H9 (cell line): ENCODE measurements around the gene IFIT1B. TPM values are rescaled to one million over a fixed set of nuclear protein-coding genes. Genes with fewer than 3 reads are reported as not detected.

ENCODE experiments used
- DNase-seq: peaks from one replicate; pipeline ENCODE4 v3.0.0-alpha.2; 2017
- H2AFZ ChIP-seq: one replicate; pipeline ENCODE4 v1.6.1; 2013; ENCODE audit warnings: mild to moderate bottlenecking, low read length, control low read depth, moderate library complexity
- H2AK5ac ChIP-seq: 2 replicates; pipeline ENCODE4 v1.6.1; 2013; ENCODE audit warnings: low read length, control low read depth, mixed read lengths; ENCODE audit not compliant: insufficient read length
- H2BK120ac ChIP-seq: one replicate; pipeline ENCODE4 v1.6.1; 2013; ENCODE audit warnings: low read depth, mild to moderate bottlenecking, low read length, control low read depth, inconsistent platforms; ENCODE audit not compliant: poor library complexity, severe bottlenecking
- H2BK12ac ChIP-seq: 2 replicates; pipeline ENCODE4 v1.6.1; 2013; ENCODE audit warnings: low read length, control low read depth, mixed read lengths, low read depth; ENCODE audit not compliant: insufficient read length
- H2BK15ac ChIP-seq: 2 replicates; pipeline ENCODE4 v1.6.1; 2013; ENCODE audit warnings: low read depth, low read length, control low read depth
- H2BK20ac ChIP-seq: one replicate; pipeline ENCODE4 v1.6.1; 2013; ENCODE audit warnings: low read depth, mild to moderate bottlenecking, low read length, control low read depth, inconsistent platforms; ENCODE audit not compliant: poor library complexity, severe bottlenecking
- H2BK5ac ChIP-seq: 2 replicates; pipeline ENCODE4 v1.6.1; 2013; ENCODE audit warnings: low read length, control low read depth, mixed read lengths; ENCODE audit not compliant: insufficient read length
- H3K14ac ChIP-seq: 2 replicates; pipeline ENCODE4 v1.6.1; 2013; ENCODE audit warnings: low read length, control low read depth; ENCODE audit not compliant: insufficient read depth
- H3K18ac ChIP-seq: 2 replicates; pipeline ENCODE4 v1.6.1; 2013; ENCODE audit warnings: low read depth, mild to moderate bottlenecking, mixed read lengths, low read length, control low read depth; ENCODE audit not compliant: insufficient read length
- H3K23ac ChIP-seq: 2 replicates; pipeline ENCODE4 v1.6.1; 2013; ENCODE audit warnings: low read length, control low read depth, mixed read lengths, low read depth; ENCODE audit not compliant: insufficient read length
- H3K23me2 ChIP-seq: 2 replicates; pipeline ENCODE4 v1.6.1; 2013; ENCODE audit warnings: low read depth, mild to moderate bottlenecking, mixed read lengths, low read length, control low read depth; ENCODE audit not compliant: insufficient read length, poor library complexity, severe bottlenecking
- H3K27ac ChIP-seq: 2 replicates; pipeline ENCODE4 v1.5.1; 2013; ENCODE audit warnings: low read length, control low read depth, mixed read lengths, low read depth; ENCODE audit not compliant: insufficient read length
- H3K27me3 ChIP-seq: 2 replicates; pipeline ENCODE4 v1.6.1; 2013; ENCODE audit warnings: low read length, control low read depth, inconsistent platforms; ENCODE audit not compliant: insufficient read depth
- H3K4ac ChIP-seq: 2 replicates; pipeline ENCODE4 v1.6.1; 2013; ENCODE audit warnings: low read depth, mild to moderate bottlenecking, control low read depth, inconsistent platforms, low read length, moderate library complexity
- H3K4me1 ChIP-seq: 2 replicates; pipeline ENCODE4 v1.6.1; 2013; ENCODE audit warnings: low read length, control low read depth, inconsistent platforms; ENCODE audit not compliant: insufficient read depth
- H3K4me2 ChIP-seq: 2 replicates; pipeline ENCODE4 v1.6.1; 2013; ENCODE audit warnings: low read length, control low read depth, mixed read lengths; ENCODE audit not compliant: insufficient read length, insufficient read depth
- H3K56ac ChIP-seq: 2 replicates; pipeline ENCODE4 v1.6.1; 2013; ENCODE audit warnings: low read depth, mild to moderate bottlenecking, mixed read lengths, low read length, control low read depth; ENCODE audit not compliant: insufficient read length
- H3K79me1 ChIP-seq: 2 replicates; pipeline ENCODE4 v1.6.1; 2013; ENCODE audit warnings: low read depth, mild to moderate bottlenecking, moderate library complexity, low read length, control low read depth, inconsistent platforms; ENCODE audit not compliant: insufficient read depth, poor library complexity, severe bottlenecking
- H3K79me2 ChIP-seq: 2 replicates; pipeline ENCODE4 v1.6.1; 2013; ENCODE audit warnings: low read length, control low read depth, inconsistent platforms; ENCODE audit not compliant: insufficient read depth
- H3K9ac ChIP-seq: 2 replicates; pipeline ENCODE4 v1.6.1; 2013; ENCODE audit warnings: low read length, control low read depth, mixed read lengths; ENCODE audit not compliant: insufficient read length; ENCODE audit errors: extremely low read depth
- H3K9me3 ChIP-seq: one replicate; pipeline ENCODE4 v1.6.1; 2013; ENCODE audit warnings: low read depth, low read length, inconsistent platforms; ENCODE audit not compliant: control insufficient read depth
- H3T11ph ChIP-seq: one replicate; pipeline ENCODE4 v1.6.1; 2013; ENCODE audit warnings: mild to moderate bottlenecking, low read length, control low read depth, inconsistent platforms
- H4K20me1 ChIP-seq: one replicate; pipeline ENCODE4 v1.6.1; 2013; ENCODE audit not compliant: control insufficient read depth, insufficient read length, insufficient read depth
- H4K5ac ChIP-seq: 2 replicates; pipeline ENCODE4 v1.6.1; 2013; ENCODE audit warnings: low read depth, mild to moderate bottlenecking, mixed read lengths, low read length, control low read depth; ENCODE audit not compliant: insufficient read length
- H4K8ac ChIP-seq: replicated peaks from 2 replicates; pipeline ENCODE4 v1.6.1; 2013; ENCODE audit warnings: low read length, control low read depth, mixed read lengths, low read depth; ENCODE audit not compliant: insufficient read length
- H4K91ac ChIP-seq: 2 replicates; pipeline ENCODE4 v1.6.1; 2013; ENCODE audit warnings: low read depth, mild to moderate bottlenecking, moderate library complexity, mixed read lengths, low read length, control low read depth; ENCODE audit not compliant: insufficient read length
- H3K27ac Mint-ChIP-seq, 3 experiments: 2 replicates in 2 of 3; 3 replicates in 1 of 3; pipeline ENCODE4 v1.8.0; 2020 to 2021; ENCODE audit warnings: mixed read lengths in 3 of 3, mild to moderate bottlenecking in 1 of 3, moderate library complexity in 1 of 3
- H3K27me3 Mint-ChIP-seq: 2 replicates; pipeline ENCODE4 v1.8.0; 2021; ENCODE audit warnings: low read depth, mild to moderate bottlenecking, moderate library complexity, mixed read lengths
- H3K36me3 Mint-ChIP-seq, 3 experiments: 2 replicates in 2 of 3; 3 replicates in 1 of 3; pipeline ENCODE4 v1.8.0; 2020 to 2021; ENCODE audit warnings: low read depth in 3 of 3, mixed read lengths in 3 of 3; ENCODE audit not compliant: insufficient read depth in 1 of 3
- H3K4me1 Mint-ChIP-seq, 2 experiments: 2 replicates each; pipeline ENCODE4 v1.8.0; 2020; ENCODE audit warnings: mixed read lengths in 2 of 2
- H3K4me3 Mint-ChIP-seq, 2 experiments: 2 replicates in 1 of 2; 3 replicates in 1 of 2; pipeline ENCODE4 v1.8.0; 2020 to 2021; ENCODE audit warnings: mild to moderate bottlenecking in 2 of 2, mixed read lengths in 2 of 2, moderate library complexity in 1 of 2
- H3K9me3 Mint-ChIP-seq, 2 experiments: 2 replicates in 1 of 2; 3 replicates in 1 of 2; pipeline ENCODE4 v1.8.0; 2020; ENCODE audit warnings: mild to moderate bottlenecking in 2 of 2, mixed read lengths in 2 of 2, moderate library complexity in 1 of 2
- WGBS: extraction: QIAGEN DNeasy Blood & Tissue Kit; methylation state at CpG from one replicate; pipeline ENCODE4 v1.1.7; 2013; ENCODE audit warnings: missing lambda C conversion rate, low lambda C conversion rate, mixed read lengths; ENCODE audit not compliant: insufficient read length; ENCODE audit errors: extremely low coverage; 5-methylcytosine and 5-hydroxymethylcytosine counted together
- total RNA-seq: library from RNA; stranded (reverse); gene quantifications from 2 replicates; pipeline ENCODE4 v1.2.1, GENCODE V29; 2021
- TF ChIP-seq, protein P1 (sequence below): fragments of 200-600 bp; sonication (generic); conservative IDR thresholded peaks from 3 replicates; pipeline ENCODE4 v1.8.0; 2021; ENCODE audit warnings: antibody characterized with exemption, mild to moderate bottlenecking

Gene IFIT1B
- total RNA-seq, 1 experiment from 2014 or later: not detected

GRCh38 chr10:89426230-89426868 is 48.5 kb downstream of the IFIT1B start:
- Mint-ChIP-seq H3K27me3 (no peaks in the 10 kb centered on the region), H3K4me3 (no peak overlapping the region), H3K9me3 (no peaks in the 10 kb centered on the region), H3K36me3 (no peaks in the 10 kb centered on the region), H3K4me1 (peaks cover 32 to 35% of the 10 kb centered on the region in 2 experiments), H3K27ac (peak overlapping the region in 1 of 3 experiments; percentile 73; a peak in 2 of 7 replicates)
- Histone ChIP-seq H2BK12ac (no peak overlapping the region), H4K8ac (no peak overlapping the region), H3K9me3 (no peaks in the 10 kb centered on the region), H3K14ac (no peak overlapping the region), H2BK20ac (no peak overlapping the region), H2AFZ (no peak overlapping the region), H4K91ac (no peak overlapping the region), H3K27me3 (no peaks in the 10 kb centered on the region), H3K4me2 (no peak overlapping the region), H3K4me1 (no peaks in the 10 kb centered on the region), H3K27ac (no peak overlapping the region), H3K56ac (no peak overlapping the region), H4K5ac (no peak overlapping the region), H3K23ac (no peak overlapping the region), H3K23me2 (no peaks in the 10 kb centered on the region), H3K4ac (no peak overlapping the region), H3K79me2 (no peaks in the 10 kb centered on the region), H2BK120ac (no peak overlapping the region), H3T11ph (no peak overlapping the region), H2BK5ac (no peak overlapping the region), H3K79me1 (no peaks in the 10 kb centered on the region), H4K20me1 (no peaks in the 10 kb centered on the region), H3K18ac (no peak overlapping the region), H3K9ac (no peak overlapping the region), H2BK15ac (no peak overlapping the region), H2AK5ac (no peak overlapping the region)
- no CpG with 5 or more reads among the region's 5 CpGs for WGBS
- DNase-seq: no peak
- TF ChIP-seq, protein P1, sequence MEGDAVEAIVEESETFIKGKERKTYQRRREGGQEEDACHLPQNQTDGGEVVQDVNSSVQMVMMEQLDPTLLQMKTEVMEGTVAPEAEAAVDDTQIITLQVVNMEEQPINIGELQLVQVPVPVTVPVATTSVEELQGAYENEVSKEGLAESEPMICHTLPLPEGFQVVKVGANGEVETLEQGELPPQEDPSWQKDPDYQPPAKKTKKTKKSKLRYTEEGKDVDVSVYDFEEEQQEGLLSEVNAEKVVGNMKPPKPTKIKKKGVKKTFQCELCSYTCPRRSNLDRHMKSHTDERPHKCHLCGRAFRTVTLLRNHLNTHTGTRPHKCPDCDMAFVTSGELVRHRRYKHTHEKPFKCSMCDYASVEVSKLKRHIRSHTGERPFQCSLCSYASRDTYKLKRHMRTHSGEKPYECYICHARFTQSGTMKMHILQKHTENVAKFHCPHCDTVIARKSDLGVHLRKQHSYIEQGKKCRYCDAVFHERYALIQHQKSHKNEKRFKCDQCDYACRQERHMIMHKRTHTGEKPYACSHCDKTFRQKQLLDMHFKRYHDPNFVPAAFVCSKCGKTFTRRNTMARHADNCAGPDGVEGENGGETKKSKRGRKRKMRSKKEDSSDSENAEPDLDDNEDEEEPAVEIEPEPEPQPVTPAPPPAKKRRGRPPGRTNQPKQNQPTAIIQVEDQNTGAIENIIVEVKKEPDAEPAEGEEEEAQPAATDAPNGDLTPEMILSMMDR: peak; percentile 89
